Measurements from ENCODE around the gene BBOX1.

DNA sequence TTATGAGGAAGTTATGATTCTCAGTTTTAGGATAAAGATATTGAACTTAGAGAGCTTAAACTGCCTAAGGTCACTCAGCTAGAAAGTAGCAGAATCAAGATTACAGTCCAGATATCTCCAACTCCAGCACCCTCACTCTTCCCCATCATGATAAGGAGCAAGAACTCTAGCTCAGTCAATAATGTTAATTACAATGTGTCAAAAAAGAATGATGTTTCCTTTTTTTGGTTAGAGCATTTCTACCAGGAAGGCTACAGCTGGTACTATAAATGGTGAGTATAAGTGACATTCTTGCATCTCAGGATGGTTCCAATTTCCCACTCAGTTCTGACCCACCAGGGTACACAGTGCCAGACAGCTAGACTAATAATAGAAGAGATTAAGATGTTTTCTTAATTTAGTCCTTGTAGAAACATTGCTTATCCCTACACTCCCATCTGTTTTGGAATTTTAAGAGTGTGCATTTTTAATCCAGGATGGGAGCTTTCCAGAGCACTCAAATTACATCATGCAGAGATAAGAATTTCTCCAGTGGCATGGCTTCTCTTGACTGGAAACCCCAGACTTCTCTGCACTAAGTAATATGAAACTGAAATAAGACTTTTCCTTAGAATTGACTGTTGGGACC is 21.6 kb upstream of the BBOX1 start:
- TF ChIP-seq POLR2A (IDR thresholded peaks at IDR 0.05; ENCODE audit: low read length) (no peak), GATA1 (IDR thresholded peaks at IDR 0.05; ENCODE audit: low read depth, low read length) (no peak)
